ENCODE measurements around the gene OR2V1. TPM values are rescaled to one million over a fixed set of nuclear protein-coding genes. Genes with fewer than 3 reads are reported as not detected.

Gene OR2V1
- total and polyA plus RNA-seq, 2 of the 13 experiments (the other 11 are each of a cell fraction or from before 2014, with no cell fraction given): not detected

DNA sequence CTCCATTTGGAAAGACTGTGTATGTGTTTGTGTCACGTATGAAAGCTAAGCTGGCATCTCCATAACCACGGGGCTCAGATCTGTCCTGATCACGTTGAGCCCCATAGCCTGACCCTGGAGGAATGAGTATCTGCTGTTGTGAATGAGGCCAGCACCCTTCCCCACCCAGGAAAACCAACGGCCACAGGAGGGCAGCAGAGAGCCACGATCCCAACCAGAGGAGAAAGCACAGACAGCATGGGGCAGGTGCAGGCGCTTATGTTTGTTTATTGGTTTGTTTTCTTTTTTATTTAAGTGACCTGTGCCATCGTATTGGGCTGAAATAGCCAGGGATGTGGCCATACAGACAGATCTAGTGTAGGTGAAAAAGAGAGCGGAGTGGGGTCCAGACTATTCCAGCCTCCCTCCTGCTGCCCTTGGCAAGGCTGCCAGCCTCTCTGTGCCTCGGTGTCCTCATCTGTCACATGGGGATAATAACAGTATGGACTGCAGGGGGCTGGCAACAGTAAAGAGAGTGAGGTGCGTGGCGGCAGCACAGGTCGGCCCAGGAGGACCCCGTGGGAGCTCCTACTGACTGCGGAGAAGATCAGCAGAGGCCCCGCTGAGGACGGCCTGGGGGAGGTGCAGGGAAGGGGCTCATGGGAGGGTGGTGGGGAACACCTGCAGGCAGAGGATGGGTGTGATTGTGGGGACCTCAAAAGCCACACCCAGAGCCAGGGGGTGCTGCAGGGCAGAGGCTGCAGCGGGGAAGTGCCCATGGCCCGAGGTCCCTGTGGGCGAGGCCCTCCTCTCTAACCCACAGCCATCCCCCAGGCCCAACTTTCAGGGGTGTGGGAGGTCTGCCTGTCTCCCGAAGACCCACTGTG lies 28.6 kb upstream of the OR2V1 start (continued):
- TF ChIP-seq SP2 (CRISPR knock-in tag; IDR thresholded peaks at IDR 0.05) (no peak), SRF (IDR thresholded peaks at IDR 0.05; ENCODE audit: low read depth, low read length) (no peak), FOXA3 (CRISPR knock-in tag; IDR thresholded peaks at IDR 0.05) (0 out of 2 replicates have a peak, but pooled peaks have one; percentile 20), HNF4A (CRISPR knock-in tag; IDR thresholded peaks at IDR 0.05) (no peak), ZNF274 (CRISPR knock-in tag; IDR thresholded peaks at IDR 0.05) (no peak), HHEX (CRISPR knock-in tag; IDR thresholded peaks at IDR 0.05) (no peak), ZNF263 (CRISPR knock-in tag; IDR thresholded peaks at IDR 0.05) (no peak), ZSCAN31 (CRISPR knock-in tag; IDR thresholded peaks at IDR 0.05; ENCODE audit: low read depth) (0 out of 2 replicates have a peak, but pooled peaks have one; percentile 11), GATA4 (IDR thresholded peaks at IDR 0.05; ENCODE audit: borderline replicate concordance, low read depth) (no peak), KMT2B (CRISPR knock-in tag; IDR thresholded peaks at IDR 0.05) (no peak), PITX1 (CRISPR knock-in tag; IDR thresholded peaks at IDR 0.05) (no peak)
- TF ChIP-seq, protein P1, sequence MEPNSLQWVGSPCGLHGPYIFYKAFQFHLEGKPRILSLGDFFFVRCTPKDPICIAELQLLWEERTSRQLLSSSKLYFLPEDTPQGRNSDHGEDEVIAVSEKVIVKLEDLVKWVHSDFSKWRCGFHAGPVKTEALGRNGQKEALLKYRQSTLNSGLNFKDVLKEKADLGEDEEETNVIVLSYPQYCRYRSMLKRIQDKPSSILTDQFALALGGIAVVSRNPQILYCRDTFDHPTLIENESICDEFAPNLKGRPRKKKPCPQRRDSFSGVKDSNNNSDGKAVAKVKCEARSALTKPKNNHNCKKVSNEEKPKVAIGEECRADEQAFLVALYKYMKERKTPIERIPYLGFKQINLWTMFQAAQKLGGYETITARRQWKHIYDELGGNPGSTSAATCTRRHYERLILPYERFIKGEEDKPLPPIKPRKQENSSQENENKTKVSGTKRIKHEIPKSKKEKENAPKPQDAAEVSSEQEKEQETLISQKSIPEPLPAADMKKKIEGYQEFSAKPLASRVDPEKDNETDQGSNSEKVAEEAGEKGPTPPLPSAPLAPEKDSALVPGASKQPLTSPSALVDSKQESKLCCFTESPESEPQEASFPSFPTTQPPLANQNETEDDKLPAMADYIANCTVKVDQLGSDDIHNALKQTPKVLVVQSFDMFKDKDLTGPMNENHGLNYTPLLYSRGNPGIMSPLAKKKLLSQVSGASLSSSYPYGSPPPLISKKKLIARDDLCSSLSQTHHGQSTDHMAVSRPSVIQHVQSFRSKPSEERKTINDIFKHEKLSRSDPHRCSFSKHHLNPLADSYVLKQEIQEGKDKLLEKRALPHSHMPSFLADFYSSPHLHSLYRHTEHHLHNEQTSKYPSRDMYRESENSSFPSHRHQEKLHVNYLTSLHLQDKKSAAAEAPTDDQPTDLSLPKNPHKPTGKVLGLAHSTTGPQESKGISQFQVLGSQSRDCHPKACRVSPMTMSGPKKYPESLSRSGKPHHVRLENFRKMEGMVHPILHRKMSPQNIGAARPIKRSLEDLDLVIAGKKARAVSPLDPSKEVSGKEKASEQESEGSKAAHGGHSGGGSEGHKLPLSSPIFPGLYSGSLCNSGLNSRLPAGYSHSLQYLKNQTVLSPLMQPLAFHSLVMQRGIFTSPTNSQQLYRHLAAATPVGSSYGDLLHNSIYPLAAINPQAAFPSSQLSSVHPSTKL (CRISPR knock-in tag; IDR thresholded peaks at IDR 0.05): no peak
- TF ChIP-seq, protein P2, sequence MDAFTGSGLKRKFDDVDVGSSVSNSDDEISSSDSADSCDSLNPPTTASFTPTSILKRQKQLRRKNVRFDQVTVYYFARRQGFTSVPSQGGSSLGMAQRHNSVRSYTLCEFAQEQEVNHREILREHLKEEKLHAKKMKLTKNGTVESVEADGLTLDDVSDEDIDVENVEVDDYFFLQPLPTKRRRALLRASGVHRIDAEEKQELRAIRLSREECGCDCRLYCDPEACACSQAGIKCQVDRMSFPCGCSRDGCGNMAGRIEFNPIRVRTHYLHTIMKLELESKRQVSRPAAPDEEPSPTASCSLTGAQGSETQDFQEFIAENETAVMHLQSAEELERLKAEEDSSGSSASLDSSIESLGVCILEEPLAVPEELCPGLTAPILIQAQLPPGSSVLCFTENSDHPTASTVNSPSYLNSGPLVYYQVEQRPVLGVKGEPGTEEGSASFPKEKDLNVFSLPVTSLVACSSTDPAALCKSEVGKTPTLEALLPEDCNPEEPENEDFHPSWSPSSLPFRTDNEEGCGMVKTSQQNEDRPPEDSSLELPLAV (CRISPR knock-in tag; conservative IDR thresholded peaks at IDR 0.05; ENCODE audit: low read depth): no peak
- TF ChIP-seq, protein P3, sequence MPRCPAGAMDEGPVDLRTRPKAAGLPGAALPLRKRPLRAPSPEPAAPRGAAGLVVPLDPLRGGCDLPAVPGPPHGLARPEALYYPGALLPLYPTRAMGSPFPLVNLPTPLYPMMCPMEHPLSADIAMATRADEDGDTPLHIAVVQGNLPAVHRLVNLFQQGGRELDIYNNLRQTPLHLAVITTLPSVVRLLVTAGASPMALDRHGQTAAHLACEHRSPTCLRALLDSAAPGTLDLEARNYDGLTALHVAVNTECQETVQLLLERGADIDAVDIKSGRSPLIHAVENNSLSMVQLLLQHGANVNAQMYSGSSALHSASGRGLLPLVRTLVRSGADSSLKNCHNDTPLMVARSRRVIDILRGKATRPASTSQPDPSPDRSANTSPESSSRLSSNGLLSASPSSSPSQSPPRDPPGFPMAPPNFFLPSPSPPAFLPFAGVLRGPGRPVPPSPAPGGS (CRISPR knock-in tag; IDR thresholded peaks at IDR 0.05): 0 out of 2 replicates have a peak, but pooled peaks have one; percentile 26
- TF ChIP-seq, protein P4, sequence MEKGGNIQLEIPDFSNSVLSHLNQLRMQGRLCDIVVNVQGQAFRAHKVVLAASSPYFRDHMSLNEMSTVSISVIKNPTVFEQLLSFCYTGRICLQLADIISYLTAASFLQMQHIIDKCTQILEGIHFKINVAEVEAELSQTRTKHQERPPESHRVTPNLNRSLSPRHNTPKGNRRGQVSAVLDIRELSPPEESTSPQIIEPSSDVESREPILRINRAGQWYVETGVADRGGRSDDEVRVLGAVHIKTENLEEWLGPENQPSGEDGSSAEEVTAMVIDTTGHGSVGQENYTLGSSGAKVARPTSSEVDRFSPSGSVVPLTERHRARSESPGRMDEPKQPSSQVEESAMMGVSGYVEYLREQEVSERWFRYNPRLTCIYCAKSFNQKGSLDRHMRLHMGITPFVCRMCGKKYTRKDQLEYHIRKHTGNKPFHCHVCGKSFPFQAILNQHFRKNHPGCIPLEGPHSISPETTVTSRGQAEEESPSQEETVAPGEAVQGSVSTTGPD (CRISPR knock-in tag; IDR thresholded peaks at IDR 0.05): no peak
- TF ChIP-seq, protein P5, sequence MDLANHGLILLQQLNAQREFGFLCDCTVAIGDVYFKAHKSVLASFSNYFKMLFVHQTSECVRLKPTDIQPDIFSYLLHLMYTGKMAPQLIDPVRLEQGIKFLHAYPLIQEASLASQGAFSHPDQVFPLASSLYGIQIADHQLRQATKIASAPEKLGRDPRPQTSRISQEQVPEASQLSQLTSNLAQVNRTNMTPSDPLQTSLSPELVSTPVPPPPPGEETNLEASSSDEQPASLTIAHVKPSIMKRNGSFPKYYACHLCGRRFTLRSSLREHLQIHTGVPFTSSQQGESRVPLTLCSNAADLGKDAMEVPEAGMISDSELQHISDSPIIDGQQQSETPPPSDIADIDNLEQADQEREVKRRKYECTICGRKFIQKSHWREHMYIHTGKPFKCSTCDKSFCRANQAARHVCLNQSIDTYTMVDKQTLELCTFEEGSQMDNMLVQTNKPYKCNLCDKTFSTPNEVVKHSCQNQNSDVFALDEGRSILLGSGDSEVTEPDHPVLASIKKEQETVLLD (CRISPR knock-in tag; IDR thresholded peaks at IDR 0.05; ENCODE audit: low read depth): no peak
- TF ChIP-seq, protein P6, sequence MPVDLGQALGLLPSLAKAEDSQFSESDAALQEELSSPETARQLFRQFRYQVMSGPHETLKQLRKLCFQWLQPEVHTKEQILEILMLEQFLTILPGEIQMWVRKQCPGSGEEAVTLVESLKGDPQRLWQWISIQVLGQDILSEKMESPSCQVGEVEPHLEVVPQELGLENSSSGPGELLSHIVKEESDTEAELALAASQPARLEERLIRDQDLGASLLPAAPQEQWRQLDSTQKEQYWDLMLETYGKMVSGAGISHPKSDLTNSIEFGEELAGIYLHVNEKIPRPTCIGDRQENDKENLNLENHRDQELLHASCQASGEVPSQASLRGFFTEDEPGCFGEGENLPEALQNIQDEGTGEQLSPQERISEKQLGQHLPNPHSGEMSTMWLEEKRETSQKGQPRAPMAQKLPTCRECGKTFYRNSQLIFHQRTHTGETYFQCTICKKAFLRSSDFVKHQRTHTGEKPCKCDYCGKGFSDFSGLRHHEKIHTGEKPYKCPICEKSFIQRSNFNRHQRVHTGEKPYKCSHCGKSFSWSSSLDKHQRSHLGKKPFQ (CRISPR knock-in tag; IDR thresholded peaks at IDR 0.05; ENCODE audit: insufficient replicate concordance): no peak
